Fibroblast of pulmonary artery (primary cell): Measurements from ENCODE around the gene DDX60.

ENCODE experiments used
- DNase-seq: peaks from one replicate; pipeline ENCODE4 v3.0.0-alpha.2; 2010; ENCODE audit warnings: low read depth
- H3K4me3 ChIP-seq: replicated peaks from 2 replicates; pipeline ENCODE4 v1.5.1; 2011; ENCODE audit warnings: low read depth, mild to moderate bottlenecking, control low read depth, low read length, moderate library complexity
- CTCF ChIP-seq: IDR thresholded peaks from 2 replicates; pipeline ENCODE4 v1.5.1; 2011; ENCODE audit warnings: mild to moderate bottlenecking, control low read depth, low read length, inconsistent platforms; ENCODE audit errors: missing control alignments

Gene DDX60

GRCh38 chr4:168325591-168325990 lies 7.0 kb upstream of the DDX60 start:
- no peak for TF ChIP-seq CTCF
- no peak for DNase-seq
- no peak overlapping the region for H3K4me3 ChIP-seq

GRCh38 chr4:168321006-168321405 lies 2.5 kb upstream of the DDX60 start:
- TF ChIP-seq CTCF, result no peak
- DNase-seq, result no peak

GRCh38 chr4:168319486-168320019 lies 1.0 kb upstream of the DDX60 start:
- no peak for TF ChIP-seq CTCF
- H3K4me3 ChIP-seq, result peak overlapping the region; percentile 92
- DNase-seq, result no peak

More at GRCh38 chr4:168321006-168321405, 2.5 kb upstream of the DDX60 start:
- no peak overlapping the region for H3K4me3 ChIP-seq

GRCh38 chr4:168317621-168318020 lies 931 bp downstream of the DDX60 start:
- no peak for TF ChIP-seq CTCF
- no peak for DNase-seq
- H3K4me3 ChIP-seq, result peak overlapping the region; percentile 92

GRCh38 chr4:168309781-168310180 lies 8.8 kb downstream of the DDX60 start:
- peak; percentile 63 for DNase-seq
- no peak for TF ChIP-seq CTCF
- H3K4me3 ChIP-seq, result no peak overlapping the region

GRCh38 chr4:168308912-168309311 lies 9.6 kb downstream of the DDX60 start:
- no peak for DNase-seq
- no peak overlapping the region for H3K4me3 ChIP-seq
- TF ChIP-seq CTCF, result no peak

- DNase-seq, result no peak
- H3K4me3 ChIP-seq, result no peak overlapping the region
- no peak for TF ChIP-seq CTCF
Observed at GRCh38 chr4:168306476-168306875, 12.1 kb downstream of the DDX60 start.
